Retinal pigment epithelial cell (primary cell): ENCODE data around the gene SYTL4.

Source experiments
- DNase-seq: peaks from one replicate; pipeline ENCODE4 v3.0.0-alpha.2; 2010; ENCODE audit warnings: low read depth
- H3K4me3 ChIP-seq: 2 replicates; pipeline ENCODE4 v1.5.1; 2011; ENCODE audit warnings: mild to moderate bottlenecking, low read length, control low read depth, moderate library complexity
- TF ChIP-seq, protein P1 (sequence below): conservative IDR thresholded peaks from 2 replicates; pipeline ENCODE4 v1.5.1; 2011; ENCODE audit warnings: low read depth, low read length, control low read depth, inconsistent platforms

The SYTL4 gene

DNA sequence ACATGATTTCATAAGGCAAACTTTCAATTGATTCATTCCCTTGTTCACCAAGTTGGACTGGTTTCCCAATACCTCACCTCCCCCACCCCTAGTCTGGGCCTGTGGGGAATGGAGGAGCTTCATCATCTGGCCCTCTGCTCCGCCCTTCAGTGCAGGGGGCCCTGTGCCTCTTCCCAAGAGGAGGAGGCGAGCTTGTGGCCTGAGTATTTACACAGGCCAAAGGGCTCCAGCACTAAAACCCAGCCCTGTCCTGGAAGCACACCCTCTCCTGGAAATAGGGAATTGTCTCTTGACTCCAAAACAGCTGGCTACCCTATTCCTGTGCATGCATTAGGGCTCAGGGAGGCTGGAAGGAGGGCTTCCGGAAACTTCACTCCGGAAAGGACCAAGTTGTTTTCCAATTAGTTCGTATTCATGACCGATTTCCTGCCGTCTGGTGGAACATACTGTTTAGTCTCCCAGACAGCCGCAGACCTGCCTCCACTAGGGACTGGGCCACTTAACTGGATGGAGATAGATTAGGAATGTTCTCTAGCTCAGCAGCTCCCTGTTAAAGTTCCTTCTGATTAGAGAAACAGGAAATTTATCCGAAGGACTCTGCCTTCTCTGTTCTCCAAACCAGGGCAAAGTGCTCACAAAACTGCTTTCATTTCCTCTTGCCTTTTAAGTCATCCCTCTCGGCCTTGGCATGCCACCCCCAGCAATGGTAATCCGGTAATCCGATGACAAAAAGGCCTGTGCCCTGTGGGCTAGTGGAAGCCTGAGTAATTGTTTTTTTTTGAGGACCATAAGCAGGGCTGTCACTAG is 82.2 kb downstream of the SYTL4 start:
- H3K4me3 ChIP-seq: no peak overlapping the region
- DNase-seq: no peak
- TF ChIP-seq, protein P1, sequence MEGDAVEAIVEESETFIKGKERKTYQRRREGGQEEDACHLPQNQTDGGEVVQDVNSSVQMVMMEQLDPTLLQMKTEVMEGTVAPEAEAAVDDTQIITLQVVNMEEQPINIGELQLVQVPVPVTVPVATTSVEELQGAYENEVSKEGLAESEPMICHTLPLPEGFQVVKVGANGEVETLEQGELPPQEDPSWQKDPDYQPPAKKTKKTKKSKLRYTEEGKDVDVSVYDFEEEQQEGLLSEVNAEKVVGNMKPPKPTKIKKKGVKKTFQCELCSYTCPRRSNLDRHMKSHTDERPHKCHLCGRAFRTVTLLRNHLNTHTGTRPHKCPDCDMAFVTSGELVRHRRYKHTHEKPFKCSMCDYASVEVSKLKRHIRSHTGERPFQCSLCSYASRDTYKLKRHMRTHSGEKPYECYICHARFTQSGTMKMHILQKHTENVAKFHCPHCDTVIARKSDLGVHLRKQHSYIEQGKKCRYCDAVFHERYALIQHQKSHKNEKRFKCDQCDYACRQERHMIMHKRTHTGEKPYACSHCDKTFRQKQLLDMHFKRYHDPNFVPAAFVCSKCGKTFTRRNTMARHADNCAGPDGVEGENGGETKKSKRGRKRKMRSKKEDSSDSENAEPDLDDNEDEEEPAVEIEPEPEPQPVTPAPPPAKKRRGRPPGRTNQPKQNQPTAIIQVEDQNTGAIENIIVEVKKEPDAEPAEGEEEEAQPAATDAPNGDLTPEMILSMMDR: no peak

DNA sequence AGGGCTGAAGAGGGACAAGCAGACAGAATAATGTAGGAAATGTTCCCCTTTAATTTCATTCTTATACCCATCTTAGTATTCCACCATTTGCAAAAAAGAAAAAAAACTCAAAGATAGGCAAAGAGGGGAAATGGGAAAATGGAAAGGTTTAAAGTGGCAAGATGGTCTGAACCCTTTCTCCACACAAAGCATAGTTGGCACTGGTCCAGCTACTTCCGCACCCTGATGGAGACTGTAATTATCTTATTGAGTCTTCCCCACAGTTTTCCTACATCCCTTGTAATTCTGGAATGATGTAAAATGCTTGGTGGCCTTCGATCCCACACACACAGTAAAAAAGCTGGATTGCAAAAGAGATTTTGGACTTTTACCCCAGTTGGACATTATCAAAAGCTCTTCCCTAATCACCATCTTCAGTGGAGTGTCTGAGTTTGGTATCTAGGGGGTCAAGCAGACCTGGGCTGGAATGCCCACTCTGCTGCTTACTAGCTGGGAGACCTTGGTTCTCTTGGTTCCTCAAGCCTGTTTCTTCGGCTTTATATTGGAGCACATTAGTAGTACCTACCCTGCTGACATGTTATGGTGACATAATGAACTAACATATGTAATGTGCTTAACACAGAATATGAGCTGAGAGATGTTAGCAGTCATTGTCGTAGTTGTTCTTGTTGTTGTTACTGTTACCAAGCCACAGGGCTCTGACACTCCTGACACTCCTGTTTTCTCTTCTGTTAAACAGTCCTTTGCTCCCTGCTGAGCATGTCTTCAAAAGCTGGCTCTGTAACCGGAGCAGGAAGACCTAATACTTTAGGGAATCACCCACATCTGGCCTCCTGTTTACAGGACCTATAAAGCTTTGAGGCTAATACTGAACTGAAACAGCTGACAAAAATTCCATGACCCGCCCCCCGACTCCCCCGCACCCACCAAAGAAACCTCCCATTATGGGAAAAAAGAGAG is 83.2 kb downstream of the SYTL4 start:
- TF ChIP-seq, protein P1: no peak
- no peak for DNase-seq
- no peak overlapping the region for H3K4me3 ChIP-seq

DNA sequence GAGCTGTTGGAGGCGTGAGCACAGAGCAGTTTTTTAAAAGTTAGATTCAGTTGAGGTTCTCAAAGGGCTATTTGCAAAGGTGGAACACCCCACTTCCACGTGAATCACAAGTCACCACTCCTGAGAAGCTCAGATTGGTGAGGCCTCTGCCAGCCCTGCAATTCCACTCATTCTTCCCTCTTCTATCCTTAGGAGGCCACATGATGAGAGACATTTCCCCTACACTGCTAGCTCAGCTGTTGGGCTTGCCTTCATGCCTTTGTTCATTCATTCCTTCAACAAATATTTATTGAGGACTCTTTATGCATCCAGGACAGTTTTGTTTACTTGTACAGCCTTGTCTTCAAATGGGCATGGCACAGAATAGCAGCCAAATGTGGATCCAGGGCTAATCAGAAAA is 84.2 kb downstream of the SYTL4 start:
- no peak for DNase-seq
- H3K4me3 ChIP-seq: no peak overlapping the region
- TF ChIP-seq, protein P1: no peak

DNA sequence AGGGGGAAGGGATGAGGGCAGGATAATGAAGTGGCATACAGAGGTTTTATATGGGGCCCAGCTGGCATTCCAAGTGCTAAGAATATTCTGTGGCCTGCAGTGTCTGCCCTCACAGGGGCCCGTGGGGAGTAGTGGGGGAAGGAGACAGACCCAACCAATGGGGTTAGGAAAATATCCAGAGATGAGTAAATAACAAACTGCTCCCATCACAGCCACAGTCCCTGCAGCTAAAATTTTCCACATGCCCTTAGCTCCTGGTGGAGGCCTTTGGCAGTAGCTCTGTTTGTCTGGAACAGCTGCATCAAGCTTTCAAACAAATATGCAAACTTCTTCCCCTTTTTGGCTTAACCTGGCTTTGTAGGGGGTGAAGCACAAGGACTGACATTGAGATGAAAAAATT is 84.8 kb downstream of the SYTL4 start:
- H3K4me3 ChIP-seq: no peak overlapping the region
- TF ChIP-seq, protein P1: no peak
- no peak for DNase-seq

DNA sequence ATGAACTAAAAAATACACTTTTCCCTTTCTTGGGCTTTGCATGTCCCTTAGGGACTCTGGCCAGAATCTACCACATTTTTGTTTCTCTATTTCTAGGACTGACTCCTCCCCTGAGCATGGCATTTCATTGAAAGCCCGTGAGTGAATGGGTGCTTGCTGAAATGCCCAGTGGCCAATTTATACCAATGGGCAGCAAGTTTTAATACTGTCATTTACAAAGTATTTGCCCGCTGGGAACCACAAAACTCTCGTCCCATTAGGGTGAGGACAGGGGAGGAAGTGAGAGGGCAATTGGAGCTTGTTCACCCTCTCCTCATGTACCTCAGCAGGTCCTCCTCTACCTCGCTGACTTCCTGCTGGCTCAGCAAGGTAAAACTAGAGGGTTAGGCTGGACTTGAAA is 86.8 kb downstream of the SYTL4 start:
- TF ChIP-seq, protein P1: no peak
- no peak overlapping the region for H3K4me3 ChIP-seq
- no peak for DNase-seq

DNA sequence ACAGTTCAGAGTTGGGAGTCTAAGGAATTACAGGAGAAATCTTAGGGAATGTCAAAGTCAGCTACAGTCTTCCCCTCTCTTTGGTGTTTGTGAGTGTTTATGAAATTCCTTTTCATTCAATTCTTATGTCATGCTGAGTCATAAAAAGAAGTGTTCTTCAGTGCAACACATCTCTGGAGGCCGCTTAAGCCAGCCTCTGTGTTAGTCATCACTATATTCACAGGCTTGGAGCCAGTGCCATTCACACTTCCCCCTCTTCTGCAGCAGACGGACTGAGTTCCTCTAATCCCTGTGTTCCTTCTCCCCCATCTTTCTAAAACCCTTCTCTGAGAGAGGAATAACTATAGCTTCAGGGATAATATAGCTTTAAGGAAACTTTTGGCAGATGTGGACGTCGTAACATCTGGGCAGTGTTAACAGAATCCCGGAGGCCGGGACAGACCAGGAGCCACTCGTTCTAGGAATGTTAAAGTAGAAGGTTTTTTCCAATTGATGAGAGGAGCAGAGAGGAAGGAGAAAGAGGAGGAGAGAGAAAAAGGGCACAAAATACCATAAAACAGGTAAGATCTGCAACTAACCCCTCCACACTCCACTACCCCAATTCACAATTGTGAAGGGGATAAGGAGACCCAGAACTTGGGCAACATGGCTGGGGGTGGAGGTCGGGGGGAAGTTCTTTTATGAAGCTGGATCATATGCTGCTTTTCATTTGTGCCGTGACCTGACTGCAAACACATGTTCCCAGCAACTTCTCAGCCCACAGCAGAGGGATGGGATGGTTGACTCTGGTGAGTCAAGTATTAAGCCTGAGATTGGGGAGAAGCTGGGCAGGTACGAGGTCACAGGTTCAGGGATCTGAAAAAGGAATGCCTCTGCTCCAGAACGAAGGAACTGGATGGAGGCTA is 87.7 kb downstream of the SYTL4 start, which contains the start of gene SRPX2:
Gene SRPX2, plus strand, starts transcription at position 244 of the 905 bp plus-strand sequence. CDS start 2,124 bp downstream, outside the sequence.
- peak; percentile 77 for DNase-seq
- peak within 1 kb of the TSS; percentile 12 for H3K4me3 ChIP-seq
- TF ChIP-seq, protein P1: no peak
